Bronchial smooth muscle cell (primary cell): Measurements from ENCODE around the gene ZNF735. TPM values are rescaled to one million over a fixed set of nuclear protein-coding genes. Genes with fewer than 3 reads are reported as not detected.

ENCODE experiments used
- total RNA-seq: library from RNA; depleted of rRNA; stranded (reverse); fragments of >200 nt; gene quantifications from 2 replicates; pipeline ENCODE4 v1.2.1, GENCODE V29; 2014

Gene ZNF735
- not detected in 2 replicates for total RNA-seq

DNA sequence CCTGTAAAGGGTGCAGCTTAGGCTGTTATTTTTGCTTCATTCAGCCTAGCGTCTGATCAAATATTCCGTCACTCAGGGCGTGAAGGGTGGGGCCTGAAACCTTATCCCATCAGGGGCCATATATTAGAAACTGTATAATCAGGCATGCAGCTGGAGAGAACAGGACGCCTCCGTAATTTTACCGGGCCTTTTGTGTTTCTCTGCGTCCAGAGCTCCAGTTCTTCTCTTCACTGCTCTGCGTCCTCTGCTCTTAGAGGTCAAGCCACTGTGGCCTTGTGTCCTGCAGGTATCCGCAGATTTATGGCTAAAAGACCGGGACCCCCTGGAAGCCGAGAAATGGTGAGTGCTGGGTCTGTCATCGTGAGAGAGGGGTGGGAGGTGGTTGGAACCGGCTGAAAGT lies at the start of gene ZNF735:
ZNF735 (plus strand) TSS at position 301 of the 400 bp plus-strand sequence; CDS start at position 301, 0 bp downstream.

DNA sequence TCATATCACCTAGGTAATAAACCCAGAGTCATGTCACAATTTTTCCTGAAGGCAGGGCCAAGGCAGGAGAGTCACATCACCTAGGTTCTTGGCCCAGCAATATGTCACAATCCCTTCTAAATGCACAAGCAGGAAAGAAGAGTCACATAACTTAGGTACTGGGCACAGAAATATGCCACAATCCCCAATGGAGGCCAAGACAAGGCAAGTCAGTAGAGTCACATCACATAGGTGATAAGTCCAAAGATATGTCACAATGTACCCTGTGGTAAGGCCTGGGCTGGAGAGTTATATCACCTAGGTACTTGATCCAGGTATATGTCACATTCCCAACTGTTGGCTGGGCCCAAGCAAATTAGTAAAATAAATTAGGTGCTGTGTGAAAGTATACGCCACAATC lies 21.2 kb downstream of the ZNF735 start, which contains the start of gene ZNF679:
ZNF679 (plus strand) TSS at position 301 of the 400 bp plus-strand sequence. CDS start 20,644 bp downstream, outside the sequence.

Other genes with a start within 250 kb of the ZNF735 start
- not detected in 2 replicates for gene ZNF722, start 208.4 kb upstream of the ZNF735 start, total RNA-seq
- gene ZNF727, start 161.8 kb upstream of the ZNF735 start, total RNA-seq = under 0.01 TPM in 1 of 2 replicates, not detected in the other
- not detected in 2 replicates for gene ZNF679, start 21.3 kb downstream of the ZNF735 start, total RNA-seq
- gene ZNF736, start 106.8 kb downstream of the ZNF735 start, total RNA-seq = 5.8 and 8.8 TPM in 2 replicates